Activated CD4-positive, alpha-beta T cell treated with anti-CD3 and anti-CD28 coated beads, Interleukin-2, Interleukin-4, amounts not matched to agents 100 ng/mL and 50 ng/mL, durations not matched to agents 16 hours and 8 hours (primary cell): Measurements from ENCODE around the gene MYH7.
A peak's percentile ranks its signal among the peaks of the same experiment; 100 is the strongest.
"Not testable (repeated sequence)": the region's sequence is repeated elsewhere in the genome, so short reads cannot be mapped to it uniquely, and the experiment has no call there.

ENCODE experiments used
- DNase-seq: peaks from one replicate; pipeline ENCODE4 v3.0.0-alpha.2; 2020; ENCODE audit warnings: low spot score

Gene MYH7

GRCh38 chr14:23386266-23386657 is 49.2 kb downstream of the MYH7 start:
- DNase-seq, result not testable (repeated sequence)

- DNase-seq, result no peak
These were observed 49.7 kb downstream of the MYH7 start for GRCh38 chr14:23385642-23386265.

- no peak for DNase-seq
These were observed 50.2 kb downstream of the MYH7 start for GRCh38 chr14:23385244-23385641.

GRCh38 chr14:23384364-23385080 is 50.9 kb downstream of the MYH7 start:
- no peak for DNase-seq

- DNase-seq, result no peak
These were observed 52.6 kb downstream of the MYH7 start for GRCh38 chr14:23382731-23383440.

GRCh38 chr14:23382276-23382675 is 53.2 kb downstream of the MYH7 start:
- DNase-seq, result no peak

GRCh38 chr14:23381871-23382270 is 53.6 kb downstream of the MYH7 start:
- DNase-seq, result no peak

- no peak for DNase-seq
These were observed 54.5 kb downstream of the MYH7 start for GRCh38 chr14:23380976-23381375.

- no peak for DNase-seq
These were observed 55.1 kb downstream of the MYH7 start for GRCh38 chr14:23380197-23380914.

- DNase-seq, result peak; percentile 54
These were observed 55.9 kb downstream of the MYH7 start for GRCh38 chr14:23379366-23380196.

GRCh38 chr14:23378612-23379220 is 56.7 kb downstream of the MYH7 start:
- no peak for DNase-seq

- DNase-seq, result no peak
These were observed 57.6 kb downstream of the MYH7 start for GRCh38 chr14:23377573-23378563.

- no peak for DNase-seq
These were observed 58.3 kb downstream of the MYH7 start for GRCh38 chr14:23377198-23377550.

GRCh38 chr14:23376482-23377197 is 58.8 kb downstream of the MYH7 start, which contains the start of gene CMTM5:
CMTM5 (plus strand) TSS chr14:23377046; CDS start chr14:23377252, 206 bp downstream.
- DNase-seq, result no peak

GRCh38 chr14:23375527-23376251 is 59.8 kb downstream of the MYH7 start:
- no peak for DNase-seq

GRCh38 chr14:23373041-23373440 is 62.4 kb downstream of the MYH7 start:
- no peak for DNase-seq

- DNase-seq, result no peak
These were observed 63.0 kb downstream of the MYH7 start, which contains the start of gene IL25 for GRCh38 chr14:23372509-23372908. IL25 (plus strand) TSS chr14:23372809.

- no peak for DNase-seq
These were observed 63.6 kb downstream of the MYH7 start for GRCh38 chr14:23371865-23372264.
